Left ventricle myocardium inferior (tissue), 1 donor: Measurements from ENCODE around the gene SUPT20HL1. TPM values are rescaled to one million over a fixed set of nuclear protein-coding genes. Genes with fewer than 3 reads are reported as not detected.
A peak's percentile ranks its signal among the peaks of the same experiment; 100 is the strongest.
"Not testable (repeated sequence)": the region's sequence is repeated elsewhere in the genome, so short reads cannot be mapped to it uniquely, and the experiment has no call there.

Source experiments
- DNase-seq: peaks from one replicate; pipeline ENCODE4 v3.0.0-alpha.2; 2020
- H3K27ac ChIP-seq: fragments of 200-600 bp; replicated peaks from 2 replicates; pipeline ENCODE4 v1.8.0; 2021
- H3K27me3 ChIP-seq: fragments of 200-600 bp; 2 replicates; pipeline ENCODE4 v1.8.0; 2021; ENCODE audit warnings: low read depth
- H3K36me3 ChIP-seq: fragments of 200-600 bp; 2 replicates; pipeline ENCODE4 v1.8.0; 2021
- H3K4me1 ChIP-seq: fragments of 200-600 bp; 2 replicates; pipeline ENCODE4 v1.8.0; 2021
- H3K4me3 ChIP-seq: fragments of 200-600 bp; 2 replicates; pipeline ENCODE4 v1.8.0; 2021; ENCODE audit warnings: mild to moderate bottlenecking, moderate library complexity
- H3K9me3 ChIP-seq: fragments of 200-600 bp; replicated peaks from 2 replicates; pipeline ENCODE4 v1.8.0; 2021
- intact Hi-C: fragments of 100-400 bp; cut with micrococcal nuclease; formaldehyde crosslinking; loops from one replicate; pipeline ENCODE4 v1.11.0; 2022
- total RNA-seq: library from RNA; stranded (reverse); fragmentation: NEBNext Ultra II Directional; extraction: Animal tissue kit (Norgen Biotek cat#: 25700); gene quantifications from one replicate; pipeline ENCODE4 v1.2.1, GENCODE V29; 2021
- TF ChIP-seq, protein P1 (sequence below): fragments of 200-600 bp; IDR thresholded peaks from 2 replicates; pipeline ENCODE4 v1.8.0; 2021; ENCODE audit warnings: antibody characterized with exemption, mild to moderate bottlenecking, borderline replicate concordance
- donor health status: DM: no; HTN: yes; CAD: no; lungs with severe emphysema.

The SUPT20HL1 gene
- total RNA-seq, 1 donor from 2014 or later = not detected

DNA sequence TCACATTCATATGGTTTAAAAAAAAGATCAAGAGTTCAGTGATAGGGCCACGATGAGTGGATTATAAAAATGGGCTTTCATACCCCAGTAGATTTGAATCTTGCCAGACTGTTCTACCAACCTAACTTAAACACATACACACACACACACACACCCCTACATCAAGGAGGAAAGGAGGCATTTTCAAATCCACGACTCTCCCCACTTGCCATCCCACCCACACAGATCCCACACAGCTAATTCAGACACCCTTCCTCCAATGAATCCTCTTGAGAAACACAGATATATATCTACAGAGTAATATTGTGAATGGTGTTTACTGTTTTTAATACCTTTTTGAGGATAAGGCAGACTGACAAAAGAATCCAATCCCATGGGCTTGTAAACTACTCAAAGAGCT, 16.8 kb downstream of the SUPT20HL1 start:
- no peaks in the 10 kb centered on the region for H3K9me3 ChIP-seq

DNA sequence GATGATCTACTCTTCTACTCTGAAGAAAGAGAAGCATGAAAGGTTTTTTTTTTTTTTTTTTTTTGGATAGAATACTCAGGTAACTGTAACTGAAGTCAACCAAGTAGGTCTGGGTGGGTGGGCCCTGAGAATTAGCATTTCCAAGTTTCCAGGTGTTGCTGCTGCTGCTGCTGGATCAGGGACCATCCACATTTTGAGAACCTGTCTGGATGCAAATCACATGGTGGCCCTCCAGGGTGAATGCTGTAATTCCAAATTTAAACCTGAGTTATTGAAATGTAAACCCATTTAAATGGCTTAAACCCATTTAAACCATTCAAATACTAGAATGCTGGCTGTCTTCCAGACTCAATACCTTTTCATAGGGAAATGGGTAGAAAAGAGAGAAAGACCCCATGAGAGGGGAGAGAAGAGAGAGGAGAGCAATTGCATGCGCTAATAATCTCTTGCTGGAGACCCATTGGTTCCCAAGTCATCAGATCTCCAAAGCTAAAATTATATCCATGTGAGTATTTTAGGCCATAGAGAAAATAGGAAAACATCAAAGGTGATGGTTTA, 17.6 kb downstream of the SUPT20HL1 start:
- H3K27me3 ChIP-seq = no peaks in the 10 kb centered on the region
- intact Hi-C loops = no loop called here
- no peak for DNase-seq
- H3K36me3 ChIP-seq = no peaks in the 10 kb centered on the region
- no peaks in the 10 kb centered on the region for H3K4me1 ChIP-seq
- no peak overlapping the region for H3K4me3 ChIP-seq
- H3K9me3 ChIP-seq = no peaks in the 10 kb centered on the region
- TF ChIP-seq, protein P1, sequence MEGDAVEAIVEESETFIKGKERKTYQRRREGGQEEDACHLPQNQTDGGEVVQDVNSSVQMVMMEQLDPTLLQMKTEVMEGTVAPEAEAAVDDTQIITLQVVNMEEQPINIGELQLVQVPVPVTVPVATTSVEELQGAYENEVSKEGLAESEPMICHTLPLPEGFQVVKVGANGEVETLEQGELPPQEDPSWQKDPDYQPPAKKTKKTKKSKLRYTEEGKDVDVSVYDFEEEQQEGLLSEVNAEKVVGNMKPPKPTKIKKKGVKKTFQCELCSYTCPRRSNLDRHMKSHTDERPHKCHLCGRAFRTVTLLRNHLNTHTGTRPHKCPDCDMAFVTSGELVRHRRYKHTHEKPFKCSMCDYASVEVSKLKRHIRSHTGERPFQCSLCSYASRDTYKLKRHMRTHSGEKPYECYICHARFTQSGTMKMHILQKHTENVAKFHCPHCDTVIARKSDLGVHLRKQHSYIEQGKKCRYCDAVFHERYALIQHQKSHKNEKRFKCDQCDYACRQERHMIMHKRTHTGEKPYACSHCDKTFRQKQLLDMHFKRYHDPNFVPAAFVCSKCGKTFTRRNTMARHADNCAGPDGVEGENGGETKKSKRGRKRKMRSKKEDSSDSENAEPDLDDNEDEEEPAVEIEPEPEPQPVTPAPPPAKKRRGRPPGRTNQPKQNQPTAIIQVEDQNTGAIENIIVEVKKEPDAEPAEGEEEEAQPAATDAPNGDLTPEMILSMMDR = no peak
- H3K27ac ChIP-seq = no peak overlapping the region

More for the DNA sequence above, 16.8 kb downstream of the SUPT20HL1 start:
- H3K27ac ChIP-seq = no peak overlapping the region
- H3K36me3 ChIP-seq = no peaks in the 10 kb centered on the region
- no peak overlapping the region for H3K4me3 ChIP-seq
- TF ChIP-seq, protein P1 = no peak
- intact Hi-C loops = no loop called here
- H3K4me1 ChIP-seq = no peaks in the 10 kb centered on the region
- peaks cover under 1% of the 10 kb centered on the region for H3K27me3 ChIP-seq
- DNase-seq = no peak

DNA sequence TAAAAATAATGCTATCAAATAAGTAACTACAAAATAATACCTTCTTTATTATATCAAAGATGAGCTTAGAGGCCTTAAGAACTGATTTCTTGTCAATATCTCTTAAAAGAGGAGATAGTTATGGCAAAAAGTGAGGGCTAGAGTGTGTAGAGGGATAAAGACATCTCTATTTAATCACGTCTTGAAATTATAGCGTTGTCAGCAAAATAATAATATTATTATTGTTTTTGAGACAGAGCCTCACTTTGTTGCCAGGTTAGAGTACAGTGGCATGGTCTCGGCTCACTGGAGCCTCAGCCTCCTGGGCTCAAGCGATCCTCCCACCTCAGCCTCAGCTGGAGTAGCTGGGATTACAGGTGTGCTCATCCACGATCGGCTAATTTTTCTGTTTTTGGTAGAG, 18.3 kb downstream of the SUPT20HL1 start:
- Histone ChIP-seq H3K27me3 (no peaks in the 10 kb centered on the region), H3K27ac (no peak overlapping the region), H3K4me1 (no peaks in the 10 kb centered on the region), H3K9me3 (no peaks in the 10 kb centered on the region), H3K4me3 (no peak overlapping the region), H3K36me3 (no peaks in the 10 kb centered on the region)
- intact Hi-C loops = no loop called here
- no peak for DNase-seq
- TF ChIP-seq, protein P1 = no peak

DNA sequence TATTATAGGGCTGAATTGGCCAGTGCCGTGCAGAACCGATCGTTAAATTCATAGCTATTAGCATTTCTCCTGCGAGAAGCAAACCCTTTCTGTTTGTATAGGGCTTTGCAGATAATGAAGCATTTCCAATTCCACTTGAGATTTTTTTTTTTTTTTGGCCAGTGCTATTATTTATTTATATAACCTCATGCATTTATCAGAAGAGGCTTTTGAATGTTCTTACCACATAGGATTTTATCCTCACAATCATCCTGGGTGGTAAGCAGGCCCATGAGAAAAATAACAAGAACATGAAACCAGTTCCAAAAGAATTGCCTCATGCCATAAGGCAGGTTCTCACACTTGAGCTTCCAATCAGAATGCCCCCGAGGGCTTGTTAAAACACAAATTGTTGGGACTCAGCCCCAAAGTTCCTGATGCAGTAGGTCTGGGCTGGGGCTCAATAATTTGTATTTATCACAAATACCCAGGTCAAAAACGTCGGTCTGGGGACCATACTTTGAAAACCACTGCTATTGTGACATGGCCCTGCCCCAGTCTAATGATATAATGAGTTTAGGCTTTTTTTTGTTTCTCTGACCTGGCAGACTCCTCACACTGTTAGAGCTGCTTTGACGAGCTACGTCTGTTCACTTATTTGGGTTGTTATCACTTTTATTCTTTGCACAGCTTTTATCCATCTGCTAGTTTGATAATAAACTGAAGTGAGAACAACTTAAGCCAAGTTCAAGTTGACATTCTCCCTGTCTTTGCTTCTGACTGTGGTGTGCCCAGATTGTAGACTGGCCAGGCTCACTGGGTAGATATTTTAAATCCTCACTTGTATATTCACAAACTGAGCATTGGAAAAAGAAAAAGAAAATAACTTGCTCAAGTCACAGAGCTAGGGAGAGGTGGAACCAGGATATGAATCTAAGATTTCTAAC, 20.1 kb downstream of the SUPT20HL1 start:
- Histone ChIP-seq H3K4me3 (no peak overlapping the region), H3K27me3 (no peaks in the 10 kb centered on the region), H3K36me3 (no peaks in the 10 kb centered on the region), H3K9me3 (no peaks in the 10 kb centered on the region), H3K27ac (peak overlapping the region; percentile 33), H3K4me1 (no peaks in the 10 kb centered on the region)
- intact Hi-C loops = no loop called here
- TF ChIP-seq, protein P1 = no peak
- no peak for DNase-seq

DNA sequence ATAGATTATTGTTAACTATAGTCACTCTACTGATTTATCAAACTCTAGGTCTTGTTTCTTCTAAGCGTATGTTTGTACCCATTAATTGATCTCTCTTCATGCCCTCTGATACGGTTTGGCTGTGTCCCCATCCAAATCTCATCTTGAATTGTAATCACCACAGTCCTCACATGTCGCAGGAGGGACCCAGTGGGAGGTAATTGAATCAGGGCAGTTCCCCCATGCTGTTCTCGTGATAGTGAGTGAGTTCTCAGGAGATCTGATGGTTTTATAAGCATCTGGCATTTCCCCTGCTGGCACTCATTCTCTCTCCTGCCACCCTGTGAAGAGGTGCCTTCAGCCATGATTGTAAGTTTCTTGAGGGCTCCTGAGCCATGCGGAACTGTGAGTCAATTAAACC, 21.9 kb downstream of the SUPT20HL1 start:
- DNase-seq, intact Hi-C loops, H3K27me3 ChIP-seq, H3K27ac ChIP-seq, H3K9me3 ChIP-seq, H3K4me3 ChIP-seq, H3K4me1 ChIP-seq, H3K36me3 ChIP-seq: not testable (repeated sequence)

DNA sequence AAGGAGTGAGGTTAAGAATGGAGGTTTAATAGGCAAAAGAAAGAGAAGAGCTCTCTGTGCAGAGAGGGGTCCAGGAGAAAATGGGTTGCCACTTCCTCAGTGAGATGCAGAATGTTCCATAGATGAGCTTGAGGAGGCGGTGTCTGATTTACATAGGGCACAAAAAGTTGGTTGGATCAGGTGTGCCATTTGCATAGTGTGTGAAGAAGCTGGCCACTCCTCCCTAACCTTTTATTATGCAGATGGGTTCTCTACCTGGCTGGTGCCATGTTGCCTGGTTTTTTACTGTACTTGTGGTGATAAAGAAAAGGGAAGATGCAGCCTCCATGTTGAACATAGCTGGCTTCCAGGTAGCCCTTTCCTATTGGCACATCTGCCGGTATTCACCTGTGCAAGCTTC, 27.3 kb downstream of the SUPT20HL1 start:
- no peak overlapping the region for H3K4me3 ChIP-seq
- H3K27me3 ChIP-seq = no peaks in the 10 kb centered on the region
- no peak for DNase-seq
- no peaks in the 10 kb centered on the region for H3K9me3 ChIP-seq
- H3K36me3 ChIP-seq = no peaks in the 10 kb centered on the region
- no peaks in the 10 kb centered on the region for H3K4me1 ChIP-seq
- intact Hi-C loops = no loop called here
- TF ChIP-seq, protein P1 = no peak
- H3K27ac ChIP-seq = no peak overlapping the region
